Adipose tissue (tissue), 3 donors: ENCODE measurements around the gene MAP3K2. TPM values are rescaled to one million over a fixed set of nuclear protein-coding genes. Genes with fewer than 3 reads are reported as not detected.
"Not testable (repeated sequence)": the region's sequence is repeated elsewhere in the genome, so short reads cannot be mapped to it uniquely, and the experiment has no call there.

Experiments
- H3K27ac ChIP-seq: one replicate; pipeline ENCODE4 v1.5.1; 2013; ENCODE audit warnings: low read depth, low read length
- WGBS, 3 donors: extraction: QIAGEN DNeasy Blood & Tissue Kit; methylation state at CpG; one replicate each; pipeline ENCODE4 v1.1.7; 2013; 5-methylcytosine and 5-hydroxymethylcytosine counted together
- polyA plus RNA-seq, 3 donors: library from polyadenylated mRNA; stranded (reverse); fragments of 200-250 nt; gene quantifications; one replicate each; pipeline ENCODE4 v1.2.3, GENCODE V29; 2013
- donor health status: healthy with polysubstance abuse.
- donor health status: Bipolar disorder and iron deficiency.
- donor health status: healthy.

The MAP3K2 gene
- polyA plus RNA-seq, 3 donors, result 4.0 to 8.7 (median 8.3) TPM

GRCh38 chr2:127409716-127410115 lies 21.9 kb upstream of the MAP3K2 start:
- not testable (repeated sequence) for H3K27ac ChIP-seq
- 96 to 97% (median 97%) methylated on average over 8 of the region's 8 CpGs for WGBS, 3 donors

- WGBS, 3 donors, result 82 to 89% (median 85%) methylated on average over 10 of the region's 10 CpGs
Measured at GRCh38 chr2:127408807-127409099, 21.0 kb upstream of the MAP3K2 start.

GRCh38 chr2:127408004-127408806 lies 20.4 kb upstream of the MAP3K2 start:
- WGBS, 3 donors, result 6 to 14% (median 7%) methylated on average over 29 to 75 of the region's 75 CpGs

More at GRCh38 chr2:127408807-127409099, 21.0 kb upstream of the MAP3K2 start:
- H3K27ac ChIP-seq, result peak overlapping the region; percentile 11

GRCh38 chr2:127407661-127408003 lies 19.9 kb upstream of the MAP3K2 start:
- WGBS, 3 donors, result 2 to 5% (median 2%) methylated on average over 5 to 6 of the region's 6 CpGs
- H3K27ac ChIP-seq, result no peak overlapping the region

More at GRCh38 chr2:127408004-127408806, 20.4 kb upstream of the MAP3K2 start:
- peak overlapping the region; percentile 11 for H3K27ac ChIP-seq

GRCh38 chr2:127407091-127407490 lies 19.3 kb upstream of the MAP3K2 start:
- H3K27ac ChIP-seq, result no peak overlapping the region
- 93 to 98% (median 94%) methylated on average over 9 of the region's 9 CpGs for WGBS, 3 donors

GRCh38 chr2:127406454-127406853 lies 18.7 kb upstream of the MAP3K2 start:
- whole genome bisulfite sequencing, 3 donors, result 94 to 98% (median 96%) methylated on average over 2 of the region's 2 CpGs
- no peak overlapping the region for H3K27ac ChIP-seq

- WGBS, 3 donors, result 42 to 66% (median 64%) methylated on average over 3 of the region's 3 CpGs
- no peak overlapping the region for H3K27ac ChIP-seq
Measured at GRCh38 chr2:127405255-127405610, 17.5 kb upstream of the MAP3K2 start.

GRCh38 chr2:127404466-127405254 lies 16.9 kb upstream of the MAP3K2 start:
- 85 to 89% (median 87%) methylated on average over 7 of the region's 7 CpGs for WGBS, 3 donors

GRCh38 chr2:127403460-127403859 lies 15.7 kb upstream of the MAP3K2 start:
- H3K27ac ChIP-seq, result no peak overlapping the region
- WGBS, 3 donors, result 67 to 91% (median 83%) methylated on average over 3 of the region's 3 CpGs

More at GRCh38 chr2:127404466-127405254, 16.9 kb upstream of the MAP3K2 start:
- no peak overlapping the region for H3K27ac ChIP-seq

- 79 to 84% (median 84%) methylated on average over 11 of the region's 11 CpGs for WGBS, 3 donors
- H3K27ac ChIP-seq, result no peak overlapping the region
Measured at GRCh38 chr2:127401757-127402695, 14.3 kb upstream of the MAP3K2 start.

- no peak overlapping the region for H3K27ac ChIP-seq
- 66 to 73% (median 69%) methylated on average over 39 of the region's 39 CpGs for WGBS, 3 donors
Measured at GRCh38 chr2:127400897-127401756, 13.4 kb upstream of the MAP3K2 start.

GRCh38 chr2:127400533-127400896 lies 12.7 kb upstream of the MAP3K2 start:
- no peak overlapping the region for H3K27ac ChIP-seq
- WGBS, 3 donors, result 74 to 90% (median 90%) methylated on average over 9 of the region's 9 CpGs

GRCh38 chr2:127398239-127398590 lies 10.4 kb upstream of the MAP3K2 start:
- WGBS, 3 donors, result 17 to 22% (median 21%) methylated on average over 4 of the region's 4 CpGs
- no peak overlapping the region for H3K27ac ChIP-seq

- 84 to 94% (median 93%) methylated on average over 9 of the region's 9 CpGs for WGBS, 3 donors
- no peak overlapping the region for H3K27ac ChIP-seq
Measured at GRCh38 chr2:127397568-127398238, 9.9 kb upstream of the MAP3K2 start.

GRCh38 chr2:127394492-127394891 lies 6.7 kb upstream of the MAP3K2 start:
- 54 to 81% (median 68%) methylated on average over 3 of the region's 3 CpGs for WGBS, 3 donors
- no peak overlapping the region for H3K27ac ChIP-seq

GRCh38 chr2:127392828-127393578 lies 5.2 kb upstream of the MAP3K2 start:
- WGBS, 3 donors, result 94 to 100% (median 100%) methylated on average over 1 of the region's 1 CpG
- no peak overlapping the region for H3K27ac ChIP-seq
